A549 (cell line): ENCODE measurements around the gene KRT16. TPM values are rescaled to one million over a fixed set of nuclear protein-coding genes. Genes with fewer than 3 reads are reported as not detected.
A peak's percentile ranks its signal among the peaks of the same experiment; 100 is the strongest.

Source experiments
- ATAC-seq, 2 experiments: fragments of 200-7000 bp in 1 of 2; fragments of >200 bp in 1 of 2; cut with Nextera tagmentation in 1 of 2; cut with Tn5 transposase in 1 of 2; 3 replicates each; pipeline versions ENCODE4 v1.8.0 to v1.9.1; 2018 to 2020; ENCODE audit warnings: mild to moderate bottlenecking in 1 of 2, moderate library complexity in 1 of 2
- CTCF ChIA-PET: fragments of 300-600 bp; sonication (Branson Sonifier 250); formaldehyde crosslinking; extraction: SDS; loops from one replicate; lab custom pipeline; 2021; ENCODE audit warnings: antibody characterized with exemption, inconsistent platforms; lab: Yijun Ruan, JAX
- POLR2A ChIA-PET: fragments of 350-600 bp; formaldehyde crosslinking; extraction: SDS; loops from one replicate; lab custom pipeline; 2021; ENCODE audit warnings: antibody characterized with exemption, inconsistent platforms; lab: Yijun Ruan, JAX
- DNase-seq, 2 experiments: peaks; one replicate each; pipeline versions ENCODE4 v3.0.0 to v3.0.0-alpha.2; 2011 to 2016; ENCODE audit warnings: low read depth in 1 of 2, low spot score in 1 of 2
- FAIRE-seq: peaks from 2 replicates; lab custom pipeline; 2011; peaks lifted over from hg19 to GRCh38; lab: Jason Lieb, UNC
- H3K27ac ChIP-seq, 2 experiments: fragments of >200 bp; sonication (Bioruptor Twin); formaldehyde crosslinking; 3 replicates each; pipeline ENCODE4 v1.5.1; 2016 to 2017
- H3K4me1 ChIP-seq: fragments of >200 bp; sonication (Bioruptor Twin); formaldehyde crosslinking; 3 replicates; pipeline ENCODE4 v1.6.1; 2016
- H3K4me2 ChIP-seq: fragments of >200 bp; sonication (Bioruptor Twin); formaldehyde crosslinking; 3 replicates; pipeline ENCODE4 v1.6.1; 2016
- H3K4me3 ChIP-seq: fragments of >200 bp; sonication (Bioruptor Twin); formaldehyde crosslinking; 3 replicates; pipeline ENCODE4 v1.5.1; 2016
- H3K9me3 ChIP-seq: fragments of >200 bp; sonication (Bioruptor Twin); formaldehyde crosslinking; 3 replicates; pipeline ENCODE4 v1.6.1; 2016
- BCL3 ChIP-seq: fragments of >200 bp; sonication (Bioruptor Twin); formaldehyde crosslinking; IDR thresholded peaks from 3 replicates; pipeline ENCODE4 v1.6.1; 2016
- CHD2 ChIP-seq: fragments of 150-350 bp; IDR thresholded peaks from 2 replicates; pipeline ENCODE4 v1.6.1; 2014; ENCODE audit warnings: low read length; ENCODE audit not compliant: partially characterized antibody
- CTCF ChIP-seq: fragments of >200 bp; sonication (Bioruptor Twin); formaldehyde crosslinking; IDR thresholded peaks from 3 replicates; pipeline ENCODE4 v1.5.1; 2016
- EHF ChIP-seq: fragments of 250-450 bp; sonication (Bioruptor Pico); IDR thresholded peaks from 2 replicates; pipeline ENCODE4 v1.5.0; 2020; ENCODE audit warnings: mild to moderate bottlenecking
- ESRRA ChIP-seq: fragments of 150-350 bp; IDR thresholded peaks from 2 replicates; pipeline ENCODE4 v1.6.1; 2014; ENCODE audit warnings: mild to moderate bottlenecking, low read length, borderline replicate concordance
- GATA3 ChIP-seq: IDR thresholded peaks from 2 replicates; pipeline ENCODE4 v1.6.1; 2012; ENCODE audit warnings: borderline replicate concordance
- HDAC2 ChIP-seq: fragments of 200-600 bp; sonication (generic); IDR thresholded peaks from 2 replicates; pipeline ENCODE4 v1.6.1; 2016
- HOXB13 ChIP-seq: fragments of 250-450 bp; sonication (Bioruptor Pico); IDR thresholded peaks from 2 replicates; pipeline ENCODE4 v1.5.0; 2020; ENCODE audit warnings: low read depth, mild to moderate bottlenecking, moderate library complexity
- JUNB ChIP-seq: fragments of >200 bp; sonication (Bioruptor Twin); formaldehyde crosslinking; IDR thresholded peaks from 2 replicates; pipeline ENCODE4 v1.6.1; 2016
- KDM1A ChIP-seq: fragments of 200-600 bp; sonication (generic); IDR thresholded peaks from 2 replicates; pipeline ENCODE4 v1.6.1; 2016; ENCODE audit warnings: low read depth, mild to moderate bottlenecking
- KDM5A ChIP-seq: fragments of 200-600 bp; sonication (generic); IDR thresholded peaks from 2 replicates; pipeline ENCODE4 v1.6.1; 2016; ENCODE audit warnings: antibody characterized with exemption, mild to moderate bottlenecking
- MAZ ChIP-seq: fragments of 150-350 bp; IDR thresholded peaks from 2 replicates; pipeline ENCODE4 v1.6.1; 2014; ENCODE audit warnings: antibody characterized with exemption, low read depth, low read length, borderline replicate concordance
- POLR2AphosphoS2 ChIP-seq: conservative IDR thresholded peaks from 2 replicates; pipeline ENCODE4 v1.6.1; 2012; ENCODE audit warnings: low read length, improper control_type of control experiment, inconsistent platforms
- RAD21 ChIP-seq, 2 experiments: fragments of >200 bp in 1 of 2; sonication (Bioruptor Twin) in 1 of 2; formaldehyde crosslinking in 1 of 2; IDR thresholded peaks in 1 of 2; conservative IDR thresholded peaks in 1 of 2; 2 replicates in 1 of 2; 3 replicates in 1 of 2; pipeline ENCODE4 v1.6.1; 2012 to 2018; ENCODE audit warnings: inconsistent platforms in 1 of 2
- RARB ChIP-seq: fragments of 250-450 bp; sonication (Bioruptor Pico); IDR thresholded peaks from 2 replicates; pipeline ENCODE4 v1.8.0; 2021; ENCODE audit warnings: mild to moderate bottlenecking, moderate library complexity
- RNF2 ChIP-seq: fragments of 200-600 bp; sonication (generic); IDR thresholded peaks from 2 replicates; pipeline ENCODE4 v1.6.1; 2016; ENCODE audit warnings: low read depth, mild to moderate bottlenecking, antibody characterized with exemption, moderate library complexity, borderline replicate concordance
- SMC3 ChIP-seq: fragments of >200 bp; sonication (Bioruptor Twin); formaldehyde crosslinking; IDR thresholded peaks from 3 replicates; pipeline ENCODE4 v1.6.1; 2018; ENCODE audit warnings: inconsistent platforms
- SREBF2 ChIP-seq: fragments of 450-650 bp; IDR thresholded peaks from 2 replicates; pipeline ENCODE4 v1.6.1; 2014; ENCODE audit warnings: mild to moderate bottlenecking, moderate library complexity
- WGBS: methylation state at CpG from one replicate; pipeline ENCODE4 v1.1.6; 2017; ENCODE audit errors: missing lambda C conversion rate; 5-methylcytosine and 5-hydroxymethylcytosine counted together
- polyA plus RNA-seq, 4 experiments: library from polyadenylated mRNA; depleted of rRNA in 3 of 4; stranded (reverse); fragments of >200 nt; fragmentation: RNase III in 1 of 4; extraction: RNeasy Plus Mini Kit Qiagen cat#74134 plus additional on column Dnase treatment in 1 of 4; gene quantifications; 2 replicates in 3 of 4; 3 replicates in 1 of 4; pipeline ENCODE4 v1.2.3, GENCODE V29; 2011 to 2017
- TF ChIP-seq, protein P1 (sequence below): fragments of 250-450 bp; sonication (Bioruptor Pico); IDR thresholded peaks from 2 replicates; pipeline ENCODE4 v1.5.0; 2021; ENCODE audit warnings: mild to moderate bottlenecking, moderate library complexity, borderline replicate concordance
- TF ChIP-seq, protein P2 (sequence below): fragments of 250-450 bp; sonication (Bioruptor Pico); IDR thresholded peaks from 2 replicates; pipeline ENCODE4 v1.5.0; 2020; ENCODE audit warnings: low read depth, mild to moderate bottlenecking, moderate library complexity
- TF ChIP-seq, protein P3 (sequence below): fragments of 450-650 bp; IDR thresholded peaks from 2 replicates; pipeline ENCODE4 v1.6.1; 2014; ENCODE audit warnings: antibody characterized with exemption

Gene KRT16
- polyA plus RNA-seq, 2 of the 4 experiments (the other 2 are of a cell fraction), result 0.28 TPM; not detected in 1

DNA sequence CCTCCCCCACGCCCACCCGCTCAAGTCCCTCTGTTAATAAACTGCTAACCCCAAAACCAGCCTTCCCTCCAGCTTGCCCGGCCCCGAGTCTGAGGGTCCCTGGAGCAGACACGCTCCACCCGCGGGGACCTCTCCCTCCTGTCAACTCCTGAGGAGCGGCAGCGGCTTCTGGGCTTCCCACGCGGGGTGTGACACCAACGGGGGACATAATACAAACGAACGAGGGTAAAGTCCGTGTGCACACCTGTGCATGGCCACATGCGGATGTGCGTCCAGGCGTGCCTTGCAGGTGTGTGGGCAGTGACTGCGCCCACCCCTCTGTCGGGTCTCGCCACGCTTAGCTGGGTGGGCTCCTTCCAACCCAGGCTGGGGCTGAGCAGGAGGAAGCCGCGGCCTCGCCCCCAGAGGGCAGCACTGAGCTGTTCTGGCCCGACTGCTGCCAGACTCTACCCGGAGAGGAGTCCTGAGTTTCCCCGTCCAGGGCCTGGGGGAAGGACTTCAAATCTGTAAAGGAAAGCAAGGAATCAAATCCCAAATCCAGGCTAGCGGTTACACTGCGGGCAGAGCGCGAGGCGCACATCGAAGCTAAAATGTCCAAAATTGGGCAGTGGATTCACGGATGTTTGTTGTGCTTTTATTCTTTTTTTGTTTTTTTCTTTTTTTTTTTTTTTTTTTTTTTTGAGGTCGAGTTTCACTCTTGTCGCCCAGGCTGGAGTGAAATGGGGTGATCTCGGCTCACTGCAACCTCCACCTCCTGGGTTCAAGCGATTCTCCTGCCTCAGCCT, 36.0 kb upstream of the KRT16 start (continued):
- TF ChIP-seq HDAC2 (no peak), RAD21 (conservative IDR thresholded peaks at IDR 0.05 in 1 of 2, IDR thresholded peaks at IDR 0.05 in 1 of 2) (peak; percentile 66 to 69), ESRRA (no peak), RNF2 (no peak), CHD2 (no peak), CTCF (peak; percentile 93), BCL3 (no peak), JUNB (no peak), RARB (CRISPR knock-in tag) (no peak), MAZ (0 out of 2 replicates have a peak, but pooled peaks have one; percentile 46), SREBF2 (no peak), HOXB13 (CRISPR knock-in tag) (no peak), KDM1A (no peak)
- TF ChIP-seq, protein P1, sequence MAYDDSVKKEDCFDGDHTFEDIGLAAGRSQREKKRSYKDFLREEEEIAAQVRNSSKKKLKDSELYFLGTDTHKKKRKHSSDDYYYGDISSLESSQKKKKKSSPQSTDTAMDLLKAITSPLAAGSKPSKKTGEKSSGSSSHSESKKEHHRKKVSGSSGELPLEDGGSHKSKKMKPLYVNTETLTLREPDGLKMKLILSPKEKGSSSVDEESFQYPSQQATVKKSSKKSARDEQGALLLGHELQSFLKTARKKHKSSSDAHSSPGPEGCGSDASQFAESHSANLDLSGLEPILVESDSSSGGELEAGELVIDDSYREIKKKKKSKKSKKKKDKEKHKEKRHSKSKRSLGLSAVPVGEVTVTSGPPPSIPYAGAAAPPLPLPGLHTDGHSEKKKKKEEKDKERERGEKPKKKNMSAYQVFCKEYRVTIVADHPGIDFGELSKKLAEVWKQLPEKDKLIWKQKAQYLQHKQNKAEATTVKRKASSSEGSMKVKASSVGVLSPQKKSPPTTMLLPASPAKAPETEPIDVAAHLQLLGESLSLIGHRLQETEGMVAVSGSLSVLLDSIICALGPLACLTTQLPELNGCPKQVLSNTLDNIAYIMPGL, result no peak
- TF ChIP-seq, protein P2, sequence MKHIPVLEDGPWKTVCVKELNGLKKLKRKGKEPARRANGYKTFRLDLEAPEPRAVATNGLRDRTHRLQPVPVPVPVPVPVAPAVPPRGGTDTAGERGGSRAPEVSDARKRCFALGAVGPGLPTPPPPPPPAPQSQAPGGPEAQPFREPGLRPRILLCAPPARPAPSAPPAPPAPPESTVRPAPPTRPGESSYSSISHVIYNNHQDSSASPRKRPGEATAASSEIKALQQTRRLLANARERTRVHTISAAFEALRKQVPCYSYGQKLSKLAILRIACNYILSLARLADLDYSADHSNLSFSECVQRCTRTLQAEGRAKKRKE (CRISPR knock-in tag), result no peak
- TF ChIP-seq, all 56 proteins: peak for 7

GRCh38 chr17:41647940-41648410, 35.4 kb upstream of the KRT16 start:
- FAIRE-seq (no peak), ATAC-seq (peak; percentile 77 to 89), DNase-seq (peak; percentile 82 to 96)
- peak; percentile 19 for TF ChIP-seq CHD2
- TF ChIP-seq KDM5A, result peak; percentile 53; the same call in 1 of the 2 replicates
- 0 out of 2 replicates have a peak, but pooled peaks have one; percentile 9 for TF ChIP-seq GATA3
- no peak for TF ChIP-seq EHF (CRISPR knock-in tag)
- TF ChIP-seq POLR2AphosphoS2, result no peak
- TF ChIP-seq, protein P3, sequence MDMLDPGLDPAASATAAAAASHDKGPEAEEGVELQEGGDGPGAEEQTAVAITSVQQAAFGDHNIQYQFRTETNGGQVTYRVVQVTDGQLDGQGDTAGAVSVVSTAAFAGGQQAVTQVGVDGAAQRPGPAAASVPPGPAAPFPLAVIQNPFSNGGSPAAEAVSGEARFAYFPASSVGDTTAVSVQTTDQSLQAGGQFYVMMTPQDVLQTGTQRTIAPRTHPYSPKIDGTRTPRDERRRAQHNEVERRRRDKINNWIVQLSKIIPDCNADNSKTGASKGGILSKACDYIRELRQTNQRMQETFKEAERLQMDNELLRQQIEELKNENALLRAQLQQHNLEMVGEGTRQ, result 0 out of 2 replicates have a peak, but pooled peaks have one; percentile 13
- TF ChIP-seq SMC3, result peak; percentile 99
- peak; percentile 99 to 100 for TF ChIP-seq RAD21 (conservative IDR thresholded peaks at IDR 0.05 in 1 of 2, IDR thresholded peaks at IDR 0.05 in 1 of 2)
- TF ChIP-seq CTCF, result peak; percentile 99
- TF ChIP-seq, protein P1, result peak; percentile 44; the same call in 1 of the 2 replicates
- 1% methylated on average over 17 of the region's 22 CpGs for WGBS
- peak overlapping the region; percentile 85 to 89 for H3K27ac ChIP-seq
- POLR2A ChIA-PET, result interaction anchor here (0.8 to 2.1 kb wide), 7 partner anchors 15 to 829 kb away, joined by 4 to 21 read pairs (median 6); no protein-coding TSS in a partner anchor
- H3K9me3 ChIP-seq, result no peaks in the 10 kb centered on the region
- peaks cover 38% of the 10 kb centered on the region for H3K4me1 ChIP-seq
- CTCF ChIA-PET, result interaction anchor here (0.7 to 18.4 kb wide), 142 partner anchors 8 to 1286 kb away, joined by 3 to 678 read pairs (median 5); partner anchors contain the start of genes EIF1, KRT12, KRT14 and KRT15
- H3K4me2 ChIP-seq, result peak overlapping the region; percentile 97
- H3K4me3 ChIP-seq, result peak overlapping the region; percentile 48
